Measurements from ENCODE around the gene DMD.
A peak's percentile ranks its signal among the peaks of the same experiment; 100 is the strongest.

The DMD gene

GRCh38 chrX:31279359-31279758 lies 1932.0 kb downstream of the DMD start:
- DNase-seq (ENCODE audit: low spot score) = peak; percentile 49

GRCh38 chrX:31272472-31272775 lies 1938.9 kb downstream of the DMD start:
- no peak for DNase-seq (ENCODE audit: low spot score)

GRCh38 chrX:31271615-31272471 lies 1939.5 kb downstream of the DMD start:
- DNase-seq (ENCODE audit: low spot score) = peak; percentile 4

- no peak for DNase-seq (ENCODE audit: low spot score)
Measured at GRCh38 chrX:31269914-31270313, 1941.4 kb downstream of the DMD start.

- no peak for DNase-seq (ENCODE audit: low spot score)
Measured at GRCh38 chrX:31268359-31268758, 1943.0 kb downstream of the DMD start.

- DNase-seq (ENCODE audit: low spot score) = no peak
Measured at GRCh38 chrX:31266203-31267076, 1944.9 kb downstream of the DMD start.

- no peak for DNase-seq (ENCODE audit: low spot score)
Measured at GRCh38 chrX:31265383-31265782, 1946.0 kb downstream of the DMD start.

- DNase-seq (ENCODE audit: low spot score) = no peak
Measured at GRCh38 chrX:31260351-31260750, 1951.0 kb downstream of the DMD start.

GRCh38 chrX:31258166-31258565 lies 1953.2 kb downstream of the DMD start:
- DNase-seq (ENCODE audit: low spot score) = no peak

GRCh38 chrX:31255310-31256033 lies 1955.9 kb downstream of the DMD start:
- DNase-seq (ENCODE audit: low spot score) = no peak

- no peak for DNase-seq (ENCODE audit: low spot score)
Measured at GRCh38 chrX:31252133-31252532, 1959.2 kb downstream of the DMD start.

- DNase-seq (ENCODE audit: low spot score) = no peak
Measured at GRCh38 chrX:31251336-31251735, 1960.0 kb downstream of the DMD start.

GRCh38 chrX:31245714-31246113 lies 1965.6 kb downstream of the DMD start:
- DNase-seq (ENCODE audit: low spot score) = no peak

GRCh38 chrX:31243804-31244203 lies 1967.5 kb downstream of the DMD start:
- no peak for DNase-seq (ENCODE audit: low spot score)

- no peak for DNase-seq (ENCODE audit: low spot score)
Measured at GRCh38 chrX:31240982-31241381, 1970.4 kb downstream of the DMD start.

GRCh38 chrX:31237189-31237588 lies 1974.2 kb downstream of the DMD start:
- DNase-seq (ENCODE audit: low spot score) = no peak

- no peak for DNase-seq (ENCODE audit: low spot score)
Measured at GRCh38 chrX:31236231-31236630, 1975.1 kb downstream of the DMD start.

- no peak for DNase-seq (ENCODE audit: low spot score)
Measured at GRCh38 chrX:31233941-31234496, 1977.3 kb downstream of the DMD start.

GRCh38 chrX:31232506-31232905 lies 1978.8 kb downstream of the DMD start:
- no peak for DNase-seq (ENCODE audit: low spot score)

GRCh38 chrX:31228909-31229308 lies 1982.4 kb downstream of the DMD start:
- no peak for DNase-seq (ENCODE audit: low spot score)

- no peak for DNase-seq (ENCODE audit: low spot score)
Measured at GRCh38 chrX:31228415-31228832, 1982.9 kb downstream of the DMD start.

GRCh38 chrX:31227250-31227649 lies 1984.1 kb downstream of the DMD start:
- no peak for DNase-seq (ENCODE audit: low spot score)
